ENCODE results near the gene PLD1.

DNA sequence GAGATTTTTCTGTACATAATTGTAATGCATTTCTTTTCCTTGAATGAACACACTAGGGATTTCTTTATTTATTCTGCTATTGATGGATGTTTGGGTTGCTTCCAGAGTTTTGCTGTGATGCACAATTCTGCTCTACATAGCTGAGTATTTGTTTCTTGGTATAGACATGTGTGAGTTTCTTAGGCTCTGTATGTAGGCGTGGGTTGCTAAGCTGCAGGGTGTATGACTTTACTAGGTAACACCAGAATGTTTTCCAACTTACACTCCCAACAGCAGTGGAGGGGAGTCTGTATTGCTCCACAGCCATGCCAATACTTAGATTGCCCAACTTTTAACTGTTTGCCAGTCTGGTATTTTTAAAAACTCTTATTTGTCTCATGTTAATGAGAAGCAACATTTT lies 194.6 kb downstream of the PLD1 start:
- TF ChIP-seq EP300 (IDR thresholded peaks at IDR 0.05), result no peak
- TF ChIP-seq, protein P1, sequence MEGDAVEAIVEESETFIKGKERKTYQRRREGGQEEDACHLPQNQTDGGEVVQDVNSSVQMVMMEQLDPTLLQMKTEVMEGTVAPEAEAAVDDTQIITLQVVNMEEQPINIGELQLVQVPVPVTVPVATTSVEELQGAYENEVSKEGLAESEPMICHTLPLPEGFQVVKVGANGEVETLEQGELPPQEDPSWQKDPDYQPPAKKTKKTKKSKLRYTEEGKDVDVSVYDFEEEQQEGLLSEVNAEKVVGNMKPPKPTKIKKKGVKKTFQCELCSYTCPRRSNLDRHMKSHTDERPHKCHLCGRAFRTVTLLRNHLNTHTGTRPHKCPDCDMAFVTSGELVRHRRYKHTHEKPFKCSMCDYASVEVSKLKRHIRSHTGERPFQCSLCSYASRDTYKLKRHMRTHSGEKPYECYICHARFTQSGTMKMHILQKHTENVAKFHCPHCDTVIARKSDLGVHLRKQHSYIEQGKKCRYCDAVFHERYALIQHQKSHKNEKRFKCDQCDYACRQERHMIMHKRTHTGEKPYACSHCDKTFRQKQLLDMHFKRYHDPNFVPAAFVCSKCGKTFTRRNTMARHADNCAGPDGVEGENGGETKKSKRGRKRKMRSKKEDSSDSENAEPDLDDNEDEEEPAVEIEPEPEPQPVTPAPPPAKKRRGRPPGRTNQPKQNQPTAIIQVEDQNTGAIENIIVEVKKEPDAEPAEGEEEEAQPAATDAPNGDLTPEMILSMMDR (IDR thresholded peaks at IDR 0.05), result no peak
- no peak for TF ChIP-seq POLR2AphosphoS5 (IDR thresholded peaks at IDR 0.05)
- no peak for TF ChIP-seq POLR2A (IDR thresholded peaks at IDR 0.05)
